Measurements from ENCODE around the gene CEP41.

Gene CEP41

GRCh38 chr7:130433301-130433700, 7.5 kb downstream of the CEP41 start:
- H3K4me1 ChIP-seq (ENCODE audit: control insufficient read depth, insufficient read depth, low read length, poor library complexity, severe bottlenecking) = peaks cover 28% of the 10 kb centered on the region
- no peak overlapping the region for H3K4me3 ChIP-seq (ENCODE audit: extremely low read depth, insufficient read depth, low read length, poor library complexity, severe bottlenecking)
- no peaks in the 10 kb centered on the region for H3K36me3 ChIP-seq (ENCODE audit: control insufficient read depth, insufficient read depth, low read length)
- H3K27ac ChIP-seq (ENCODE audit: low read depth, low read length, severe bottlenecking) = peak overlapping the region; percentile 50
- no peaks in the 10 kb centered on the region for H3K9me3 ChIP-seq (ENCODE audit: control insufficient read depth, low read length)
- WGBS, 2 experiments (ENCODE audit: insufficient coverage in 2 of 2) = 85 to 90% methylated on average over 1 of the region's 1 CpG

- no peaks in the 10 kb centered on the region for H3K36me3 ChIP-seq (ENCODE audit: control insufficient read depth, insufficient read depth, low read length)
- H3K27ac ChIP-seq (ENCODE audit: low read depth, low read length, severe bottlenecking) = peak overlapping the region; percentile 50
- 94 to 100% methylated on average over 2 to 3 of the region's 3 CpGs for WGBS, 2 experiments (ENCODE audit: insufficient coverage in 2 of 2)
- H3K4me1 ChIP-seq (ENCODE audit: control insufficient read depth, insufficient read depth, low read length, poor library complexity, severe bottlenecking) = peaks cover 26% of the 10 kb centered on the region
- no peak overlapping the region for H3K4me3 ChIP-seq (ENCODE audit: extremely low read depth, insufficient read depth, low read length, poor library complexity, severe bottlenecking)
- H3K9me3 ChIP-seq (ENCODE audit: control insufficient read depth, low read length) = no peaks in the 10 kb centered on the region
Measured at GRCh38 chr7:130432886-130433285, 7.9 kb downstream of the CEP41 start.

- 90 to 93% methylated on average over 3 to 4 of the region's 5 CpGs for WGBS, 2 experiments (ENCODE audit: insufficient coverage in 2 of 2)
- peak overlapping the region; percentile 54 for H3K27ac ChIP-seq (ENCODE audit: low read depth, low read length, severe bottlenecking)
- H3K4me3 ChIP-seq (ENCODE audit: extremely low read depth, insufficient read depth, low read length, poor library complexity, severe bottlenecking) = no peak overlapping the region
- H3K36me3 ChIP-seq (ENCODE audit: control insufficient read depth, insufficient read depth, low read length) = no peaks in the 10 kb centered on the region
- peaks cover 26% of the 10 kb centered on the region for H3K4me1 ChIP-seq (ENCODE audit: control insufficient read depth, insufficient read depth, low read length, poor library complexity, severe bottlenecking)
- no peaks in the 10 kb centered on the region for H3K9me3 ChIP-seq (ENCODE audit: control insufficient read depth, low read length)
Measured at GRCh38 chr7:130430841-130431666, 9.8 kb downstream of the CEP41 start.

DNA sequence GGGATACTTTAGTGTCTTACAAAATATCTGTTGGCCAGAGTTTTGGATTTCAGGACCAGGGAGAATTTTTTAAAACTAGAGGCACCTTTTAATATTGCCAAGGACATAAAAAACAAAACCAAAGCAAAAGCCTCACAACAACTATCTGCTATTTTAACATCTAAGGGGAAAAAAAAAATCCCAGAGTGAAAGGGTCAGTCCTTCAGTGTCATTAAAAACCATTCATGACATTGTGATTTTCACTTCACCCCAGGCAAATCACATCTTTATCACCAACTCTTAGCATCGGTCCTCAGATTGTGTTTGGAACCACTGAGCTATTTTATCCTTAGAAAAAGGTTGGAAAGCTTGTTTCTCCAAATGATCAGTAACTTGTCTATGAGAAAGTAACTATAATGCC, 10.7 kb downstream of the CEP41 start:
- no CpG with 5 or more reads among the region's 1 CpG for WGBS, 2 experiments (ENCODE audit: insufficient coverage in 2 of 2)
- Histone ChIP-seq H3K4me1 (ENCODE audit: control insufficient read depth, insufficient read depth, low read length, poor library complexity, severe bottlenecking) (peaks cover 26% of the 10 kb centered on the region), H3K9me3 (ENCODE audit: control insufficient read depth, low read length) (no peaks in the 10 kb centered on the region), H3K27ac (ENCODE audit: low read depth, low read length, severe bottlenecking) (no peak overlapping the region), H3K36me3 (ENCODE audit: control insufficient read depth, insufficient read depth, low read length) (no peaks in the 10 kb centered on the region), H3K4me3 (ENCODE audit: extremely low read depth, insufficient read depth, low read length, poor library complexity, severe bottlenecking) (no peak overlapping the region)

GRCh38 chr7:130429019-130429418, 11.8 kb downstream of the CEP41 start:
- H3K27ac ChIP-seq (ENCODE audit: low read depth, low read length, severe bottlenecking) = no peak overlapping the region
- H3K4me3 ChIP-seq (ENCODE audit: extremely low read depth, insufficient read depth, low read length, poor library complexity, severe bottlenecking) = no peak overlapping the region
- peaks cover 26% of the 10 kb centered on the region for H3K4me1 ChIP-seq (ENCODE audit: control insufficient read depth, insufficient read depth, low read length, poor library complexity, severe bottlenecking)
- no peaks in the 10 kb centered on the region for H3K36me3 ChIP-seq (ENCODE audit: control insufficient read depth, insufficient read depth, low read length)
- 86 to 97% methylated on average over 3 to 4 of the region's 4 CpGs for WGBS, 2 experiments (ENCODE audit: insufficient coverage in 2 of 2)
- no peaks in the 10 kb centered on the region for H3K9me3 ChIP-seq (ENCODE audit: control insufficient read depth, low read length)

GRCh38 chr7:130426564-130426963, 14.3 kb downstream of the CEP41 start:
- Histone ChIP-seq H3K27ac (ENCODE audit: low read depth, low read length, severe bottlenecking) (no peak overlapping the region), H3K9me3 (ENCODE audit: control insufficient read depth, low read length) (no peaks in the 10 kb centered on the region), H3K4me1 (ENCODE audit: control insufficient read depth, insufficient read depth, low read length, poor library complexity, severe bottlenecking) (peaks cover 10% of the 10 kb centered on the region), H3K36me3 (ENCODE audit: control insufficient read depth, insufficient read depth, low read length) (no peaks in the 10 kb centered on the region), H3K4me3 (ENCODE audit: extremely low read depth, insufficient read depth, low read length, poor library complexity, severe bottlenecking) (no peak overlapping the region)
- 100% methylated on average over 1 of the region's 4 CpGs for WGBS, 2 experiments (ENCODE audit: insufficient coverage in 2 of 2)

GRCh38 chr7:130425796-130426195, 15.0 kb downstream of the CEP41 start:
- Histone ChIP-seq H3K36me3 (ENCODE audit: control insufficient read depth, insufficient read depth, low read length) (no peaks in the 10 kb centered on the region), H3K4me1 (ENCODE audit: control insufficient read depth, insufficient read depth, low read length, poor library complexity, severe bottlenecking) (peaks cover 2% of the 10 kb centered on the region), H3K27ac (ENCODE audit: low read depth, low read length, severe bottlenecking) (no peak overlapping the region), H3K4me3 (ENCODE audit: extremely low read depth, insufficient read depth, low read length, poor library complexity, severe bottlenecking) (no peak overlapping the region), H3K9me3 (ENCODE audit: control insufficient read depth, low read length) (no peaks in the 10 kb centered on the region)
- 84 to 92% methylated on average over 3 of the region's 4 CpGs for WGBS, 2 experiments (ENCODE audit: insufficient coverage in 2 of 2)

DNA sequence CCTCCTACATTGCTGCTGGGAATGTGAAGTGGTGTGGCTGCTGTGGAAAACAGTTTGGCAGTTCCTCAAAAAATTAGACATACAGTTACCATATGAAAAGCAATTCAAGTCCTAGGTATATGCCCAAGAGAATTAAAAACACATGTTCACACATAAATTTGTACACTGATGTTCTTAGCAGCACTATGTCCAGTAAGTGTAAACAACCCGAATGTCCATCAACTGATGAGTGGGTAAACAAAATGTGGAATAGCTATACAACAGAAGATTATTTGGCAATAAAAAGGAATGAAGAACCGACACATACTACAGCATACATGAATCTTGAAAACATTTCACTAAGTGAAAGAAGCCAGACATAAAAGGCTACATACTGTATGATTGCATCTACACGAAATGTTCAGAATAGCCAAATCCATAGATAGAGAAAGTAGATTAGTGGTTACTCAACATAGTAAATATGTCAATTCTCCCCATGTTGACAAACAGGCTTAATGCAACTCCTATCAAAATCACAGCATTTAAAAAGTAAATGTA, 17.2 kb downstream of the CEP41 start:
- Histone ChIP-seq H3K9me3 (ENCODE audit: control insufficient read depth, low read length) (no peaks in the 10 kb centered on the region), H3K27ac (ENCODE audit: low read depth, low read length, severe bottlenecking) (no peak overlapping the region), H3K4me3 (ENCODE audit: extremely low read depth, insufficient read depth, low read length, poor library complexity, severe bottlenecking) (no peak overlapping the region), H3K4me1 (ENCODE audit: control insufficient read depth, insufficient read depth, low read length, poor library complexity, severe bottlenecking) (peaks cover under 1% of the 10 kb centered on the region), H3K36me3 (ENCODE audit: control insufficient read depth, insufficient read depth, low read length) (no peaks in the 10 kb centered on the region)
- no CpG with 5 or more reads among the region's 3 CpGs for WGBS, 2 experiments (ENCODE audit: insufficient coverage in 2 of 2)

GRCh38 chr7:130421684-130422083, 19.1 kb downstream of the CEP41 start:
- Histone ChIP-seq H3K9me3 (ENCODE audit: control insufficient read depth, low read length) (no peaks in the 10 kb centered on the region), H3K36me3 (ENCODE audit: control insufficient read depth, insufficient read depth, low read length) (no peaks in the 10 kb centered on the region), H3K27ac (ENCODE audit: low read depth, low read length, severe bottlenecking) (peak overlapping the region; percentile 0), H3K4me3 (ENCODE audit: extremely low read depth, insufficient read depth, low read length, poor library complexity, severe bottlenecking) (no peak overlapping the region), H3K4me1 (ENCODE audit: control insufficient read depth, insufficient read depth, low read length, poor library complexity, severe bottlenecking) (peaks cover 15% of the 10 kb centered on the region)
- 66 to 72% methylated on average over 2 of the region's 2 CpGs for WGBS, 2 experiments (ENCODE audit: insufficient coverage in 2 of 2)

- no peaks in the 10 kb centered on the region for H3K9me3 ChIP-seq (ENCODE audit: control insufficient read depth, low read length)
- no peak overlapping the region for H3K4me3 ChIP-seq (ENCODE audit: extremely low read depth, insufficient read depth, low read length, poor library complexity, severe bottlenecking)
- H3K4me1 ChIP-seq (ENCODE audit: control insufficient read depth, insufficient read depth, low read length, poor library complexity, severe bottlenecking) = peaks cover 15% of the 10 kb centered on the region
- no peaks in the 10 kb centered on the region for H3K36me3 ChIP-seq (ENCODE audit: control insufficient read depth, insufficient read depth, low read length)
- H3K27ac ChIP-seq (ENCODE audit: low read depth, low read length, severe bottlenecking) = no peak overlapping the region
- WGBS, 2 experiments (ENCODE audit: insufficient coverage in 2 of 2) = no CpG with 5 or more reads among the region's 4 CpGs
Measured at GRCh38 chr7:130420943-130421578, 19.8 kb downstream of the CEP41 start.

DNA sequence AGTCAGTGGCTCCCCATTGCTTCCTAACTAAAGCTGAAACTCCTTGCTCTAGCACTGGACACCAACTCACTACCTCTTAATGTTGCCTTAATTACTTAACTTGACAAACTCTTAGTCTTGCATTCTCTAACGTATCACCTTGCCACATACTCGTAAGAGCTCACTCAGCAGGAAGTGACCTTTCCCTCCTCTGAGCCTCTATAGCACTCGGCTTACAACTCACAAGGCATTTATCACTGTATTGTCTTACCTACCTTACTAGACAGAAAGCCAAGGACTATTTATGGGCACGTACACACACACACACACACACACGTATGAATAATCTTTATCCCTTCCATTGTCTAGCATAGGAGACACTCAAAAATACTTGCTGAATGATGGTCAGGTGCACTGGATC, 21.2 kb downstream of the CEP41 start:
- no peaks in the 10 kb centered on the region for H3K9me3 ChIP-seq (ENCODE audit: control insufficient read depth, low read length)
- no peaks in the 10 kb centered on the region for H3K36me3 ChIP-seq (ENCODE audit: control insufficient read depth, insufficient read depth, low read length)
- no peak overlapping the region for H3K4me3 ChIP-seq (ENCODE audit: extremely low read depth, insufficient read depth, low read length, poor library complexity, severe bottlenecking)
- H3K4me1 ChIP-seq (ENCODE audit: control insufficient read depth, insufficient read depth, low read length, poor library complexity, severe bottlenecking) = peaks cover 15% of the 10 kb centered on the region
- no peak overlapping the region for H3K27ac ChIP-seq (ENCODE audit: low read depth, low read length, severe bottlenecking)
- WGBS, 2 experiments (ENCODE audit: insufficient coverage in 2 of 2) = 75 to 76% methylated on average over 2 to 5 of the region's 5 CpGs

Measured in mesodermal cell (in vitro differentiated cells).